Astrocyte of the hippocampus (primary cell): Measurements from ENCODE around the gene AFF3.
"Not testable (repeated sequence)": the region's sequence is repeated elsewhere in the genome, so short reads cannot be mapped to it uniquely, and the experiment has no call there.

Source experiments
- DNase-seq: peaks from one replicate; pipeline ENCODE4 v3.0.0; 2011; ENCODE audit warnings: low read depth, low spot score

AFF3 gene

DNA sequence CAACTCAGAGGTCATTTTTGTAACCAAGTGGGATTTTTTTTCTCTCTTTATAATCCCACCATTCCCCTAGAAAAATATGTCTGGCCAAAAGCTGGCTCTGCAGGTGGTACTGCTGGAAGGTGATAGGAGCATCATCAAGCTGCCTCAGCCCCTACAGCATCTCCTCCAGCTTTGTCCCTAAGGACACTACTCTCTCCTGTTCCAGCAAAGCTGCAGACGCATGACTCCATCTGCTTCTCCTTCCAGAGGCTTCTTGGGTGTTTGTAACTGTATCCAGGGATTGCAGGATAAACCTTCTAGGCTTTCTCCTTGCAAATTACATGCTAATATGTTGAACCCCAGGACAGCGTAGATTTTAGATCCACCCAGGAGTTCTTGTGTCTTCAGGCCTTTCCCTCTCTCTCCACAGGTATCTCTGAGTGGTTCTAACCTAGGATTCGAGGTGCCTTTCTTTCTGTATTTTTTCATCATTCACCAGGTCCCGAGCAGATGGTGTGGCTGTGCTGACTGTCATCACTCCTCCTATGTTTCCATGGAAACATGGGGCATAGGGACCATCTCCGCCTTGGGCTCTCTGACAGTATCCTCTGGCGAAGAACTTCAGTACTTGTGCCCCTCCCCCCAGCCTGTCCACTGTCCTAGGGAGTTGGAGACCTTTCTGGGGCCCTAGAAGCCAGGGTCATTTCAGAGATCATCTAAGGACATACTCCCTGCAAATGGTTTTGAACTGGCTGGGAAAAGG, 34.3 kb downstream of the AFF3 start:
- DNase-seq: no peak

DNA sequence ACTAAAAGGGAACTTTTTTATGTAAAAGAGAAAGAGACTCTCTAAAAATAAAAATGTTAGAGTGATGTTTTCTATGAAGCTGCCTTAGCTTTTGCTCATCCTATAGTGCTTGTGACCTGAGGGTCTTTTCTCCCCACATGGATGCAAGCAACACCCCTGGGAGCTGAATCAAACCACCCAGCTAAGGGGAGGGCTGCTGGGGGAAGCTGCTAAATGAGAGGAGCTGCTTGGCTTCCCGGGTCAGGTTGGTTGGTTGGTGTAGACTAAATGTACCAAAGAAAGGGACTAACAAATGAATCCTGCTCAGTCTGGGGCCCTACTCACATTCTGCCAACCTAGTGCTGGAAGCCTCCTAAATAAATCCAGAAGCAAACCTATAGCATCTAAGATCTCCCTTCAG, 35.0 kb downstream of the AFF3 start:
- DNase-seq: no peak

DNA sequence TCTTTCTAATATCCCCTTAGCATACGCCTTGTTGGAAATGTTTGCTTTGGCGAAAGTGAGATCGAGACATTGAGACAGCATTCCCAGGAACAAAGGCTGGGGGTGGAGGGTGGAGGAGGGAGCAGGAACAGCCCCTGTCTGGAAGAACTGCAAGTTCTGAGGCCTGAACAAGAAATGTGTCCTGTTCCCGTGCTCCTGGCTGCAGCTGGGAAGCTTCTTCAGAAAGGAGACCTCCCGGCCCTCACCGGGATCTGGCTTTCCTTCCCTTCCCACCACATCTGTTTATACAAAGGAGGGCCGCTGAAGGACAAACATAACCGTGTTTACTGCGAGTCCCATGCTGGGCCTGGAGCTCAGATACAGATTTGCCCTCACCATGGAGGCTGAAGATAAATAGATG, 35.9 kb downstream of the AFF3 start:
- peak; percentile 50 for DNase-seq

DNA sequence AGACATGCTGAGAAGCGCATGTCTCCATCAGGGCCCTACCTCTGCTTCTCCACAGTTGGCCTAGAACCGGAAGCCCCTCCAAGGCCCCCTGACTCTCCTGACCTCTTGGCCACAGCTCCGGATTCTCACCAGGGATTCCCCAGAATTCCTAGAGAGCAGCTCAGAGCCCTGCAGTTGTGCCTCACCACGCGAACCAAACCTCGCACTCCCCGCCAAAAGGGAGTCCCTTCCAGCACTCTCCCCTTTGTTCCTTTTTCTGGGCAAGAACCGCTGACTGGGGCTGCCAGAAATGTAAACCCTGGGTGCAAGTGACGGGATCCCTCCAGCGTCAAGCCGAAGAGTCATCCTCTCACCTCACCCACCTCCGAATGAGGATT, 36.7 kb downstream of the AFF3 start:
- peak; percentile 37 for DNase-seq

DNA sequence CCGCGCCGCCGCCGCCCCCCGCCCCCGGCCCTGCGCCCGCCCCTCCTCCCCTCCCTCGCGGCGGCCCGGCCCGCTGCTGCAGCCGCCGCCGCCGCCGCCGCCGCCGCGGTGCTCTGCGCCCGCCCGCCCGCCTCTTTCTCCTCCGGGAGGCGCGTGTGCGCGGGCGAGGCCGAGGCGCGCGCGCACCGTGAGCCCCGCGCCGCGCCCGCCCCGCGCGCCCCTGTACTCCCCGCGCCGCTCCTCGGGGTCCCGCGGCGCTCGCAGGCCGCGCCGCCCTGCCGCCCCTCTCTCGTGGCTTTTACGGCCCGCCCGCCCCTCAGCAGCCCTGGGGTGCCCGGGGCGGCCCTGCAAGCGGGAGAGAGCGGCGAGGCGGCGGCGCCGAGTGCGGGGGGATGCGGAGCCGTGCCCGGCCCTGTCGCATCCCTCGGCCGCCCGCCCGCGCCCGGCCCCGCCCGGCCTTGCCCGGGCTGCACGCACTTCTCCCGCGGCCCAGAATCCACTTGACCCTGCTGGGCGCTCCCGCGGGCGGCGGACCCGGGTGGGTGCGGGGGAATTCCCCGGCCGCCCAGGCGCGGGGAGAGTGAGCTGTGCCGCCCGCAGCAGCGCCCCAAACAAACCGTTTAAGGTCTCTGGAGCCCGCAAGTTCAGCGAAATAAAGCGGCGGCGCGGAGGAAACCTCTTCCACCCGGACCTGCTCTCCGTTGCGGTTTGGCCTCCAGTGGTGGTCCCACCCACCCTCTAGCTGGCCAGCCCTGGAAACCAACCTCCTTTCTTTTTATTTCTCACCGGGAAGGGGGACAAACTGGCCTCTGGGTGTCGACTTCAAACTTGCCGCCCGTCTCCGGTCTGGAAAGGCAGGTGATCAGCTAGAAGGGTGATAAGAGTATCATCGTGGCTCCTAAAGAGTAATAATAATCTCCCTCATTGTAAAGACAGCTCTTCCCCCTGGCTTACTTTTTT, 37.4 kb downstream of the AFF3 start:
- peak; percentile 79 for DNase-seq

DNA sequence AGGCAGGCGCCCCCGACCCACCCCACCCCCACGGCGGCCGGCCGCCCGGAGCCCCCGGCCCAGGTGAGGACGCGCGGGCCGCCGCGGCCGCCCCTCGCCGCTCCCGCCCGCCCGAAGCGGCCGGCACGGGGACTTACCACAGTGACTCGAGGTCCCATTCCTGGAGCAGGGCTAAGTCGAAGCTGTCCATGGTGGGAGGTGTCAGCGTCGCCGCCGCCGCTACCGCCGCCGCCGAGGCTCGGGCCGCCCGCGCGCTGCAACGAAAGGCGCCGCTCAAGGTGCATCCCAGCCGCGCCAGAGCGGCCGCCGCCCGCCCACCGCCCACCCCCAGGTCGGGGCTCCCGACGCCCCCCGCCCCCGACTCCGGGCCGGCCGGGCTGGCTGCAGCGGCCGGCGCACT, 38.1 kb downstream of the AFF3 start:
- peak; percentile 33 for DNase-seq

DNA sequence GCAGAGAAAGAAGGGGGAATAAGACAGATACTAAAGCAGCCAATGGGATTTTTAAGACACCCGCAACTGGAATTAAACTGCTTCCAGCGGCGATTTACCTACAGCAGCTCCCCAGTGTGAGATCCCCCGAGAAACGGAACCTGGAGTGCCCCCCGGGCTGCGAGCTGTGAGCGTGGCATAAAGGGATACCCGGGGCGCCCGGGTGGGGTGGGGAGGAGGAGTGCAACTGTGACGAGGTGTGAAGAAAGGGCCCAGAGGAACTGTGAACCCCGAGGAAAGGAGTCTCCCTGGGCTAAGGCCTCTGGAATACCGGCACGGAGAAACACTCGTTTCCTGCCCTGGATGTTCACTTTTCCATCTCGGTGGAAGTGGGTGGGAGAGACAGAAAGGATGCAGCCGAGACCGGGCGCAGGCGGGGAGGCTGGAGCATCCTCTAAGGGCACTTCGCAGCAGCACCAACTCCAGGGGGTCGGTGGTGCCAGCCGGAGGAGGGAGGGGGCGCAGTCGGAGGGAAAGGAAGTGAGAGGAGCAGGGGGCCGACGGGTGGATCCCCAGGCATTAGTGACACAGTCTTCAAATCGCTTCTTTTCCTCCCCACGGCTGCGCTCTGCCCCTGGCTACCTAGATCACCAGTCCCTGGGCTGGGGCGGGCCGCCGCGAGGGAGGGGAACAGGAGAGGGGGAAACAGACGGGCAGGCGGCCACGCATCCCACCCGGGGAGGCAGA, 38.7 kb downstream of the AFF3 start:
- DNase-seq: not testable (repeated sequence)

DNA sequence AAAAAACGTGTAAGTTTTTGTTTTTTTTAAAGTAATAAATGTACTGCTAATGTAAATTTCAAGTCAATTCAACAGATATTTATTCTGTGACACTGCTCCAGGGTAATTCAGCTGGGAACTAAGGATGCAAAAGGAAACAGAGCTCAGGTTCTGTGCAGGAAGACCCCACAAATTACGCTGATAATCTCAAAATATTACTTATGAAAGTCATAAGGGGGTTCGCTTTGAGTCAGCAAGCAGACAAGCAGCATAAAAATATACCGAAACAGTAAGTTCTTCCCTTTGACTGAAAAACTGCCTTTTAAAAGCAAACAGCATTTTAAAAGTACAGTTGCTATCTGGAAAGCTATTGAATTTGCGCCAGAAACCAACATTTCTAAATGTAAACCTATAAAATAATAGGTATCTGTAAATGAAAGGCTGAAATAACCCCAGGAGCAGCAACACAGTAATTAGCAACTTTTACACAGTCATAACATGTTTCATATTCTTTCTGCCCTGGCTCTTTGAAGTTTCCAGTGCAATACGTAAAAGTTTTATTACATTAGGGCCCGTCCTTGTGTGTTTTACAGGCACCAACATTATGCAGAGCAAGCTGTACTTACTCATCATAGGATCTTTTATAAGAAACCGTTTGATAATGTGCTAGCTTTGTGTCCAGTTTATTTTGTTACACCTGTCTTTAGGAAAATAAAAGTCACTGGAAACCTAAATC, 39.8 kb downstream of the AFF3 start:
- DNase-seq: not testable (repeated sequence)

DNA sequence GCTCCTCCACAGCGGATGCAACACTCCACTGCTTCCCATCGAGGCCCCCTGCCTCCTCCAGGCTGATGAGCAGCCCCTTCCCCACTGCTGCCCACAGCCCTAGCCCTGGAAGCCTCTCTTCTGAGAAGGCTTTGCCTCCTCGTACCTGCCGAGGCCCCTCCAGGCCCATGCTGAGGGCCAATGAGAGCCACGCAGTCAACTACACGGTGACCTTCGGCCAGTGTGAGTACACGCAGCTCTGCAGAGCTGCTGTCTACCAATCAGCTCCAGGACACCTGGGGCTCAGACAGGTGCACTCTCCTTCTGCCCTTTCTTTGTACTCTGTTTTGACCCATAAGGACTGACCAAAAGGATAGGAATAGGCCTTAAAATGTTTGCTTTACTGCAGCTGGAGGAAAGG, 43.5 kb downstream of the AFF3 start:
- DNase-seq: not testable (repeated sequence)

DNA sequence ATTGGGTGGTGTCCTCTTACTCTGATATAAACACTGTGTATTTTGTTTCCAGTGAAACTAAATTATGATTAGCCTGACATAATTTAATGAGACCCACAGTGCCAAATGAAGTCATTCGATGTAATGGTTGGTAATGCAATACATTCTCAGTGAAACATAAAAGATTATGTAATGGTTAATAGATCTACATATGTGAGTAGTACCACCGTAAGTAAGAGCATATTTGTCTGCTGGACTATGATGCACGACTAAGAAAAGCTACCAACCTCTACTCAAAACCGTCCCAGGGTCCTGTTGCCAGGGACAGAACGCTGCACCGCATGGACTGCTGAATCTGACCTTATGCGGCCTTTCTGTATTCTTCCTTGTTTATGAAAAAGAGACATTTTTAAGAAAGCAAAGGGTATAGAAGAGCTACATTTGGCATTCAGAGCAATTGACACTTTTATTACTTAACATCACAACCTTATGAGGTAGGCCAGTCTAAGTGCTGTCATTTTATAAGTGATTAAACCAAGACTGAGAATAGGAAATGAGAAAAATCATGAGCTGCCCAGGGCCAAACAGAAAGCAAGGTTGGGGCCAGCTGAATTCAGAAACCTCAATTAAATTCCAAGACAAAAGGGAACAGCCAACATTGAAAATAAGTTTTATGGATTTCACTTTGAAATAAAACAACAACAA, 44.6 kb downstream of the AFF3 start:
- DNase-seq: not testable (repeated sequence)

DNA sequence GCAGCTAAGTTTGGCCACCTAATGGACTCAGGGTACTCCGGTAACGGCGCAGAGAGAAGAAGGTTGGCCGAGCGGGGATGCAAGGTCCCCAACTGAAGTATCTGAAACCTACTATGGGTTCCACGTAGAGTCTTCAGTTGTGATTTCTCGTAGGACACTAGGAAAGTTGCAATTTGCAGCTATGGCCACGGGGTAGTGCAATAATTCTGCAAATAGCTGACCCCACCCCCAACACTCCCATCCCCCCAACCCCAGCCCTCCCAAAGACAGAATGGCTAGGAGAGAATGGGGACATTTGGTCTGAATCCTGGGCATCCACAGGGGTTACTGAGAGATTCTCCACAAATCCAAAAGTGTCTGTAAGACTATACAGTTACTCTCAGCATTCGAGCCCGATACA, 46.5 kb downstream of the AFF3 start:
- not testable (repeated sequence) for DNase-seq

DNA sequence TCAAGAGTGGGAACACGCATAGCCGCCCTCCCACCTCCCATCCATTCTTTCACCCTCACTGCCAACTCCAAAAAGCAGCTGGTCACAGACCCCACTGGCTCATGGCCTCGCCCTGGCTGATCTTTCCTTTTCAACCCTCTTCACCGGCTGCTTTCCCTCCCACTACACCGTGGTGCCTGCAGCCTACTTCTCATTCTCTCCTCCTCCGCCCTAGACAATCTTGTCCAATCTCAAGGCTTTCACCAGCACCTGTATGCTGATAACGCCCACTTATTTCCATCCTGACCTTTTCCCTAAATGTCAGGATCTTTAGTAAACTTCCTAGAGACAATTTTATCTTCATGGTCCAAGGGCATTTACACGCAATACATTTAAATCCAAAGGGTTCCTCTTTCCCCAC, 50.6 kb downstream of the AFF3 start:
- not testable (repeated sequence) for DNase-seq

DNA sequence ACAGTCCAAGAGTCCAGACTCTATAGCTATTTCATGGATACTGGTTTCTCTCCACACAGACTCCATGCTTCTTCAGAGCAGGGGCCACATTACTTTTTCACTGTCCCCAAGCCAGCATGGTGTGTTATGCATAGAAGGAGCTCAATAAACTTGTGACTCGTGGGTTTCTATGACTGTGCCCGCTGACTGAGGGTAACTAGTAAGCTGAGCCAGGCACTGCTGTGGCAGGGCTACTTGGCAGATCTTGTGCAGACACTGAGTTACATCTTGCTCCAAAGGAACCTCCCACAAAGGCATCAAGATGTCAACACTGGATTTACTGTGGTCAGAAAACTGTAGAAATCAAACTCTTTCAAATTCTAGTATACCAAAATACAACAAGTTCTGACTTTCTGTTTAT, 56.6 kb downstream of the AFF3 start:
- not testable (repeated sequence) for DNase-seq

DNA sequence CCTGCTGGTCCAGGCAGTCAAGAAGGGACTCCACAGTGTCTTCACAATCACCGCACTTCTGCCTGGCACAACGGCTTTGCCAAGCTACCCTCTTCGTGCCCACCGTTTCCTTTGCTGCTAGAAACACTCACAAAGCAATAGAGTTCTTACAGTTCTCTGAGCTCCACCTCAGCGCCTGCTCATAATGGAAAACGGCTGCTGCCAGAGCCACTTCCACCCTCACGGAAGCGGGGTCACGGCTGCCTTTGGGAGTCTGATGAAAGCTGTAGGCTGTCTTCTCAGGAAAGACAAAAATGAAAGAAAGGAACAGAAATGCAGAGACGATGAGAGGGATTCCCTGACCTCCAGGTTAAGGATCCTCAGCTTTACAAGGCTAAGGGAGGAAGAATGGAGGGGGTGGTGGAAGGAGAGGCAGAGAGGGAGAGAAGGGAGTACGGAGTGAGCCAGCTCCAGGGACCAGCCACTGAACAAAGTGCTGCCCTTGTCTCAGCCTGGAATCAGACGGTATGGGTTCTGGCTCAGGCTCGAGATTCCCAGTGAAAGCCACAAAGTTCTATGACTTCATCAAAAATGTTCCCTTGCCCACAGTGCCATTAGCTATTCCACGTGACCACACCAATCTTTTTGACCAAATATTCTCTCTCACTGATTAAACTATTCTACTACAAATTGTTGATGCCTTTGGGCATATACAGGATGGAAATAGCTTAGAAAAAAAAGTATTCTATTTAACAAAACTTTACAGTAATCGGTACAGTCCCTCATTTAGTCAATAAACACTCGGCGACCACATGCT, 58.8 kb downstream of the AFF3 start:
- peak; percentile 73 for DNase-seq

DNA sequence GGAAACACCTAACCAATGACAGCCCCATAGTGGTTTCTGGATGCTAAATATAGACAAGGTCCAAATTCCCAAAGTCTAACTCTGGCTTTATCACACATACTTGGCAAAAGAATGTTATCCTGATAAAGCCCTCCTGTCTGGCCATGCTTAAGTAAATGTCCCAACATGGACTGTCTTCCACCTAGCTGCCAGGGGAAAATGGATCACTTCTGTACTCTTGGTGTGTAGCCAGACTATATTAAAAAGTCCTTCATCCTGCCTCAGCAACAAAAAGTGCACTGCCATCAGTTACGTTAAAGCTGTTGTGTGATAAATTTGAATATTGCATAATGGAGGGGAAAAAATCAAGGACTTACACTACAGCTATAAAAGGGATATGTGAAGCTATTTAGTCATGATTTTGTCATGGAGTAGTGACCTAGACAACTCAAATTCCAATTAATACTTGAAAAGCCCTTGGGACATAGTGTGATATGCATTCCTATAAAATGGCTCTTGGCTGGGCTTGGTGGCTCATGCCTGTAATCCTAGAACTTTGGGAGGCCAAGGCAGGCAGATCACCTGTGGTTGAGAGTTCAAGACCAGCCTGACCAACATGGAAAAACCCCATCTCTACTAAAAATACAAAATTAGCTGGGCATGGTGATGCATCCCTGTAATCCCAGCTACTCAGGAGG, 60.0 kb downstream of the AFF3 start:
- DNase-seq: peak; percentile 28

DNA sequence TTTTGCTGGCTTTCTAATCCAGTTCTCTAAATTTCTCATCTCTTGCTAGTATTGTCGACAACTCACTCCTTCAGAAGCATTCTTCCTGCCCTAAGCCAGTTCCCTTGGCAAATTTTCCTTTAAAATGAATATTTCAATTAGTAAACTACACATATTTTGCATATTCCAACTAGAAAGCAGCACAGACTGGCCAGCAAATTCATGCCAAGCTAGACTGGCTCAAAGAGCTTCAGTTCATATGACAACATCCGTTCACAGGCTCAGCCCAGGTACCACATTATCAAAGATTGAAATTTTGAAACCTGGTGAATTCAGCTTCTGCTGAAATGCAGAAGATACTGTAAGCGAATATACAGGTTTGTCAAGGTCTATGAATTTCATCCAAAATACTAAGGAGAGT, 64.5 kb downstream of the AFF3 start:
- no peak for DNase-seq

DNA sequence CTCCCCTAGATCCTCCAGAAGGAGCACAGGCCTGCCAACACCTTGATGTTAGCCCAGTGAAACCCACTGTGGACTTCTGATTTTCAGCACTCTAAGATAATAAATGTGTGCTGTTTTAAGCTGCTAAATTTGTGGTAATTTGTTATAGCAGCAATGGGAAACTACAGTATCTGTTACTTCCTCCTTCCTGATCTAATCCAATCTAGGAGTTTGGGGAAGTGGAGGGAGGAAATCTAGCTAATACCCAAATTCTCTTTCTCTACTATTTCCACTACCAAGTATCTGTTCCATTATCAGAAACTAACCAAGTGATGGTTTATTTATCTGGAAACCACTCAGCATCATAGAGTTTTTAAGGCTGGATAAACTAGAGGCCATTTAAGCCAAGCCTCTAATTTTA, 64.9 kb downstream of the AFF3 start:
- no peak for DNase-seq

DNA sequence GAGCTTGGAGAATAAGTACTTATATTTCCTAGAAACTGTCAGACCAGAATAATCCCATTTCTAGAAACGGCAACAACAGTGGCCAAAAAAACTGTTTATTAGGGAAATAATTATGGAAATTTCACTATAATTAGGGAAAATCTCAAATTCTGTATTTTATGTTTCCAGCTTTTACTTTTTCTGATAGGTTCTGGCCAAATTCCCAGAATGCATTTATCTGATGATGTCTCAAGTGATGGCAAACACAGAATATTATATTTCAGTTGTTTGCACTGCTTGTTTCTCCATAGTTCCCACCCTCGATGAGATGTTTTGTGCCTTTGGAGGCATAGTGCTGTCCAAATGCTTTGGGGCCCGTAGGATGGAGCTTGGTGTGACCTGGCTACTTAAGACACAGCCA, 66.9 kb downstream of the AFF3 start:
- no peak for DNase-seq

DNA sequence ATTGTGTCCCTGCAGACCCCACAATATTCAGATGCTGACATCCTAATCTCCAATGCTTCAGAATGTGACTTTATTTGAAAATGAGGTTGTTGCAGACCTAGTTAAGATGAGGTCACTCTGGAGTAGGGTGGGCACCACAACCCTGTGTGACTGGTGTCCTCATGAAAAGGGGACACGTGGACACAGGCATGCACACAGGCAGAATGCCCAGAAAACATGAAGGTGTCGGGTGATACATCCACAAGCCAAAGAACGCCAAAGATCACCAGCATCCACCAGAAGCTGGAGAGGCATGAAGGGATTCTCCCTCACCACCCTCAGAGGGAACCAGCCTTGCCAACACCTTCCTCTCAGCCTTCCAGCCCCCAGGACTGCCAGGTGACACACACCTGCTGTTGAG, 69.3 kb downstream of the AFF3 start:
- DNase-seq: no peak

DNA sequence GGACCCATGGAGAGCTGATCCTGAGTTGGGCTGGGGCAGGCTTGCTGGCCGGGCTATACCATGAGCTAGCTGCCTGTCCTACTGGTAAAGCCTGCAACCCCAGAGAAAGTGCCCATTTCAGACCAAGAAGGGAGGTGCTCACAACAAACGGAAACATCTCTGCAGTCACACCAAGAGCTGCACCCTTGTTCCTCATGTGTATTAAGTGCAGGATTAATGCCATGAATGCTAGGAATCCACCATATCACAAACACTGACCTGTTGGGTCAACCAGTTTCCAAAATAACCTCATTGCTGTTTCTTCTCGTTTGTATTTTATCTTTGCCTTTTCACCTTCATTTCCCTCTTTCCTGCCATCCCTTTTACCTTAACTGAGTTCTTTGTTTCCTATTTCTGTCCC, 69.9 kb downstream of the AFF3 start:
- DNase-seq: no peak
